ENCODE measurements around the gene CUL1.

CUL1 gene

DNA sequence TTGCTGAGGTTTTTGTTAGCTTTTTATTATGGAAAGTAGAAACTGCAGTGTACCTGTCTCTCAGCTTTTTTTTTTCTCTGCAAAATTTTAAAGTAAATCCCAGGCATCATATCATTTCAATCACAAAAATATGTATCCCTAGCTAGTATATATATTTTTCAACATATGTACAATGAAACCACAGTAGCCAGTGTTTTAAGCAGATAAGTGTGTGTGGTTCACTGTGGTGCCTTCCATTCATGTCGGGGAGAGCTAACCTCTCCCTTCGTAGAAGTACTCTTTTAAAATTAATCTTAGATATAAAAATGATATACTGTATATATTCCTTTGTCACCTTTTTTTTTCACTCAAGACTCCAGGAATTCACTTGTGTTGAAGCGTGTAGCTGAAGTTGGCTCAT lies 22.7 kb downstream of the CUL1 start:
- DNase-seq = no peak

DNA sequence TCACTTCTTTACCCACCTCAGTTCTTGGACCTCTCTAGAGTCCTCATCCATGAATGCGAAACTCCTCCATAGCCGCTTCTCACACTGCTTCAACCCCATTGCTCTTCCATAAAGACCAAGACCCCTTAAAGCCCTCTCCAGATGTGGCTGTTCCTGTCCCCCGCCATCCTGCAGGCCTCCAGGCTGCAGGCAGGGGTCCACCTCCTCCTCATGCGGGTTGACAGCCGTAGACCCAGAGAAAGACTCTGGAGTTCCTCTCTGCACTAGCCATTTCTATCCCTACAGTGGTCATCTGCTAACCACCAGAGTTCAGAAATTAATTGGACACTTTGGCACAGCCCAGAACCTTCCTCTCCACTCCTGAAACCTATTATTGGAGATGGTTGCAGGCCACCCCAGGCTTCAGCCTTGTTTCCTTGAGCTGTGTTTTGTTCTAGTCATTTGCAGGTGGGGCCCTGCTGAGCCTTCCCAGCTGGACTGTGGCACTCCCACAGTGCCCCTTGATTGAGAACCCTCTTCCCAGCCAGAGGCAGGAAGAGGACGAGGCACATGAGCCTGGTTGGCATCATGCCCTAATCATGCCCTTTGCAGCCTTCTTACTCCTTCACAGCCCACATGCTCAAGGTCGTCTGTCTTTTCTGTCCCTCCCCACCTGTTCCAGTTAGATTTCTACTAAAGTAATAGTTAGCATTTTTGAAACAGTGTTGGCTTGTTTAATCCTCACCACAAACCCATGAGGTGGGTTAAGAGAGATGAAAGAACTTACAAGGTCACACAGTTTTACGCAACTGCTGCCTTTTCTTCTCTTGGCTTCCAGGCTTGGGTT lies 23.9 kb downstream of the CUL1 start:
- DNase-seq = no peak

DNA sequence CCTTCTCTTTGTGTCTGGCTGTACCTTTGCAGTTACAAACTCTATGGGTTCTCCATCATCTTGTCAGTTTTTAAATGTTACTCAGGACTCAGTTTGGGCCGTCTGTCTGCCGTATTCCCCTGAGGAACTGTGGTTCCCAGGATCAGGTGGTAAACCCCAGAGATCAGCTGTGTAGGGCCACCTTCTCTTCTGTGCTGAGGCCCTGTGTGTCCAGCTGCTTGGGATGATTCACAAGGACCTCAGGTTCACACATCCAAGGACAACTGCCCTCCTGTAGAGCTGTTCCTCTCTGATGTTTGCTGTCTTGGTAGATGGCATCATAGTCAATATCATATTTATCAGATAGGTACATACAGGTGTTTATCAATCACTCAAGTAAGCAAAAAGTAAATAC lies 24.5 kb downstream of the CUL1 start:
- DNase-seq = no peak

DNA sequence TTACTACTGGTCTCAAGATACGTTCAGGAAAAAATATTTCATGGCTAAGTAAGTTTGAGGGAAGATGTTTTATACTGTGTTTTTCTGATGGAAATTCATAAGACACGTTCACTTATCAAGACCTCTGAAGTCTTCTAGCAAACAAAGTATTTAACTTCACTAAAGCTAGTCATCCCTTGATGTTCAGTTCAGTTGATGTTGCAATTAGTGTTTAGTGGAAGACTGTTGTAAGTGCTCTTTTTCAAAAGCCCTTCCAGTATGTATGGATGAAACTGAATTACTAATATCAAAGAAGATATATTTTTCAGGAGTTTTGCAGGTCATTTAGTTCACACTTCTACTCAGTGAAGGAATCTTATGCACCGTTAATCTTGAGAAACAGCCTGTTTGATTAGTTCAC lies 25.1 kb downstream of the CUL1 start:
- DNase-seq = no peak

GRCh38 chr7:148726385-148726784 lies 27.7 kb downstream of the CUL1 start:
- no peak for DNase-seq

GRCh38 chr7:148727501-148728278 lies 29.0 kb downstream of the CUL1 start:
- DNase-seq = no peak

- no peak for DNase-seq
Measured at GRCh38 chr7:148729984-148730733, 31.5 kb downstream of the CUL1 start.

GRCh38 chr7:148732862-148733261 lies 34.2 kb downstream of the CUL1 start:
- DNase-seq = no peak

GRCh38 chr7:148733496-148733895 lies 34.8 kb downstream of the CUL1 start:
- DNase-seq = no peak

DNA sequence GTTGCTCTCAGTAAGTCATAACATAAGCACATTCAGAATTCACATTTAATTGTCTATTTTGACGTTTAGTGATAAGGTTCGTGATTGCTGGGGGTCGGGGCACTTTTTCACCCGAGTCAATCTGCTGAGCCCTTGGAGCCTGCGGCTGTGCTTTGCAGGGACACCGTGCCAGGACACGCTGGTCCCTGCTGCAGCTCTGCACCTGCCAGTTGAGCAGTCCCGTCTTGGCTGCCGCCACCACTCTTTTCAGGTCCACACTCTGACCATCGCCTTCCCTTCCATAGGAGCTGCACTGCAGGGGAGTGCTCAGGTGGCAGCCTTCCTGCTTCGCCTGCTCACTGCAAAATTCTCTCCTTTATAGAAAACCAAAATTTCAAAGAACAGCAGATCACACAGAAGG lies 36.4 kb downstream of the CUL1 start:
- no peak for DNase-seq

GRCh38 chr7:148735967-148736366 lies 37.3 kb downstream of the CUL1 start:
- no peak for DNase-seq

- DNase-seq = no peak
Measured at GRCh38 chr7:148738737-148739535, 40.2 kb downstream of the CUL1 start.

DNA sequence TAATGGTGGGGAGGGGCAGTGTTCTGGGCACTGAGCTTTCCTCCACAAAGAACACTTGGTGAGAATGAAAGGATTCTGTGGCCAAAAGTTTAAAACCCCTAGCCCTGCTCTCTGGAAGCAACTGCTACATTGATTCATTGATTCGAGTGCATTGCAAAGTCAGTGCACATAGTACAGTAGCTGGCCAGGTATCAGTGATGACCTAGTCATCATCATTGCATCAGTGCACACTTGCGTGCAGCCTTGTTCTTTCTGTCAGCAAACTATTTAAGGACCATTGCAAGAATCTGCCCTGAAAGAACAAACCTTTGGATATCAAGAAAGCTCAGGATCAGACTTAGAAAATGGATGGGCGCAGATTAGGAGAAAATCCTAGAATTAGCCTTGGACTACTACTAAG lies 47.4 kb downstream of the CUL1 start:
- DNase-seq = no peak

DNA sequence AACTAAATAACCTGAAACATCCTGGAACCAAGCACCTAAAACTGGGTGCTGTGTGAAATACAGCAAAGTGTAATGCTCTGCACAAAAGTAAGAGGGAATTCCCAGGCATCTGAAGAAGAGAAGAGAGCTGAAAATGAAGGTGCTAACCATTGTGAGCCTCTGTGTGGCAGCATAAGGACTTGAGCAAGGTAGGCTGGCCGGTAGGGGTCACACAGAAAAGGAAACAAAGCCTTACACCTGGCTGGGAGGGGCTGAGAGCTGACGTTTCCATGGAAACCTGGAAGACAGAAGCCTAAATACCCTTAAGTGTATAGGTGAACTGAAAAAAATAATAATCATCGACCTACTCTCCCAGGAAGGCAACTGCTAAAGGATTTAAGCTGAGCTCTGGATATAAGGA lies 48.6 kb downstream of the CUL1 start:
- no peak for DNase-seq

DNA sequence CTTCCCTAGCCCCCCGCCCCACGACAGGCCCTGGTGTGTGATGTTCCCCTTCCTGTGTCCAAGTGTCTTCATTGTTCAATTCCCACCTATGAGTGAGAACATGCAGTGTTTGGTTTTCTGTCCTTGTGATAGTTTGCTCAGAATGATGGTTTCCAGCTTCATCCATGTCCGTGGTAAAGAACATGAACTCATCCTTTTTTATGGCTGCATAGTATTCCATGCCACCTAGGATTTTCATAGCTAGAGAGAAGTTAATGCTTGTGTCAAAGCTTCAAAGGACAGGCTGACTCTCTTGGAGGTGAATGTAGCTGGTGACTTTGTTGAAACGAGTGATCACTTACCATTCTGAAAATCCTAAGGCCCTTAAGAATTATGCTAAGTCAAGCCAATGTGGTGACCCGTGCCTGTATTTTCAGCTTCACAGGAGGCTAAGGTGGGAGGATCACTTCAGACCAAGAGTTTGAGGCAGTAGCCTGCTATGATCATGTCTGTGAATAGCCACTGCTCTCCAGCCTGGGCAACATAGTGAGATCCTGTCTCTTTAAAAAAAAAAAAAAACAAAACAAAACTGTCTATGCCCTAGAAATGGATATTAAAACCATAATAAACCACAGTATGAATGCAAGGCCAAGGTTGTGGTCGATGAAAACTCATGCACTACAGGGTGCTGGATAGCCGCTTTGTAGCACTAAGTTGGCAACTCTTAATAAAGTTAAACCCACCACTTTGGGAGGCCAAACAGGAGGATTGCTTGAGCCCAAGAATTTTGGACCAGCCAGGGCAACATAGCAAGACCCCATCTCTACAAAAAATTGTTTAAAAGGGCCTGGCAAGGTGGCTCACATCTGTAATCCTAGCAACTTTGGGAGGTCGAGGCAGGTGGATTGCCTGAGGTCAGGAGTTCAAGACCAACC lies 52.0 kb downstream of the CUL1 start:
- DNase-seq = no peak

DNA sequence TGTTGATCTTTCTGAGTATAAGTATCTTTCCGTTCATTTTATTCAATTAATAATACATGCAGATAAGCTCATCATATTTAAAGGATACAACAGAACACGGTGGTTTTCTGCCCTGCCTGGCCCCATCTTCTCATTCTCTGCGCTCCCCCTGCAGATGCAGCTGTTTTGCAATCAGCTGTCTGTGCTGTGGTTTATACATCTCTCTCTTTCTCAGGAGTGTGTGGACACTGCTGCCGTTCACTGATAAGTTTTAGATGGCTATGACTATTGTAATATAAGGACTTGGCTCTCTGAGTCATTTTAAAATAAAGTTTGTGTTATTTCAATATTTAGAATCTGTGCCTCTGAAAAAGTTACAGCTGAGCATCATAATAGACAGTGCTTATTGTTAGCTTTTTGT lies 54.5 kb downstream of the CUL1 start:
- no peak for DNase-seq

- no peak for DNase-seq
Measured at GRCh38 chr7:148754912-148755311, 56.2 kb downstream of the CUL1 start.

- no peak for DNase-seq
Measured at GRCh38 chr7:148761499-148762278, 63.0 kb downstream of the CUL1 start.

GRCh38 chr7:148763622-148764021 lies 64.9 kb downstream of the CUL1 start:
- DNase-seq = no peak

- DNase-seq = no peak
Measured at GRCh38 chr7:148770004-148770403, 71.3 kb downstream of the CUL1 start.
